ENCODE data around the gene BDKRB2.

The BDKRB2 gene

DNA sequence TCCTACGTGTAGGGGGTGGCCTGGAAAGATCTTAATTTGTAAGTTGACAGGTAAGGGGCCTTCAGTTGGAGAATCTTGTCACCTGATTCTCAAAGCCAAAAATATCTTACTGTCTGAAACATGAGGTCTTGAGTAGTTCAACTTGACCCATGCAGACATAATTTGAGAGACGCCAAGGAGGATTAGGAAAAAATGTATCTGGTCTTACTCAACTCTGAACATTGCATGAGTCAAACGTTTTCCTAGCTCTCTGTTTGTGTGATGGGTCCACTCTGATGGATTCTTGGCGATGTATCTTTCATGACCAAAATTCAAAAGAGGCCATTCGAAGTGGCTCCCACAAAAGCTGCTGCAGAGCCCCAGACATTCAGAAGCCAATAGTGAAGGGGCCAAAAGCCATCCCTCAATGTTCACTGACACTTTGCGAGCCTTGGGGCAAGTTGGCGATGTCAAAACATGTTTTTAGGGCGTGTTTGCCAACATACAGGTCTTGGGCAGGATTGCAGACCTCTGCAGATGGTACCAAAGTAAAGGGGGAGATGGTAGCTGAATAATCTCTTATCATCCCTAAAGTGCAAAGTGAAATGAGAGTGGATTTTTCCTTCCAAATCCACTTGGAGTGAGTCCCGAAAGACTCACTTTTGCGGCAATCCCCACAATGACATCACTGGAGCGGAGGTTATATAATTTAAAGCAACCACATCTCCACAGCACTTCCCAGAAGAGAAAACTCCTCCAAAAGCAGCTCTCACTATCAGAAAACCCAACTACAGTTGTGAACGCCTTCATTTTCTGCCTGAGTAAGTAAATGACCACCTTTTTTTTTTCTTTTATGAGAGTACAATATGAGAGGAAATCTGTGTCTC lies 51.1 kb downstream of the BDKRB2 start, which contains the start of gene BDKRB1:
BDKRB1 (plus strand) TSS at position 710 of the 866 bp plus-strand sequence. CDS start 7,473 bp downstream, outside the sequence.
- no peak for DNase-seq

- no peak for DNase-seq
Measured at GRCh38 chr14:96256407-96256806, 51.8 kb downstream of the BDKRB2 start.

- no peak for DNase-seq
Measured at GRCh38 chr14:96257056-96257455, 52.4 kb downstream of the BDKRB2 start.

GRCh38 chr14:96257900-96258299 lies 53.3 kb downstream of the BDKRB2 start:
- DNase-seq, result no peak

GRCh38 chr14:96260341-96260821 lies 55.7 kb downstream of the BDKRB2 start:
- no peak for DNase-seq

DNA sequence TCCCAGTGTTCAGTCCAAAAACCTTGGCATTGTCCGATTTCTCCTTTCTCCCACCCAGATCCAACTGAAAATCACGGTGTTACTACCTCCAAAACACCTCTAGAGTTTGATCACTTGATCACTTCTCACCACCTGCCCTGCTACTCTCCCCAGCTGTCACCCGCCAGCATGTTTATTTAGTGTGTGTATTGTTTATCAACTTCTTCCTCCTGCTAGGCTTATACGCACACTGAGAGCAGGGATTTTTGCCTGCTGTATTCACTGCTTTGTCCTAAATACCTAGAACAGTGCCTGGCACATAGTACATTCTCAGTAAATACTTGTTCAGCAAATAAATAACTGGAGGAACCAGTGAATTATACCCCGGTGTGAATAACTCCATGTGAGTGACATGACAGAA lies 56.4 kb downstream of the BDKRB2 start:
- no peak for DNase-seq

DNA sequence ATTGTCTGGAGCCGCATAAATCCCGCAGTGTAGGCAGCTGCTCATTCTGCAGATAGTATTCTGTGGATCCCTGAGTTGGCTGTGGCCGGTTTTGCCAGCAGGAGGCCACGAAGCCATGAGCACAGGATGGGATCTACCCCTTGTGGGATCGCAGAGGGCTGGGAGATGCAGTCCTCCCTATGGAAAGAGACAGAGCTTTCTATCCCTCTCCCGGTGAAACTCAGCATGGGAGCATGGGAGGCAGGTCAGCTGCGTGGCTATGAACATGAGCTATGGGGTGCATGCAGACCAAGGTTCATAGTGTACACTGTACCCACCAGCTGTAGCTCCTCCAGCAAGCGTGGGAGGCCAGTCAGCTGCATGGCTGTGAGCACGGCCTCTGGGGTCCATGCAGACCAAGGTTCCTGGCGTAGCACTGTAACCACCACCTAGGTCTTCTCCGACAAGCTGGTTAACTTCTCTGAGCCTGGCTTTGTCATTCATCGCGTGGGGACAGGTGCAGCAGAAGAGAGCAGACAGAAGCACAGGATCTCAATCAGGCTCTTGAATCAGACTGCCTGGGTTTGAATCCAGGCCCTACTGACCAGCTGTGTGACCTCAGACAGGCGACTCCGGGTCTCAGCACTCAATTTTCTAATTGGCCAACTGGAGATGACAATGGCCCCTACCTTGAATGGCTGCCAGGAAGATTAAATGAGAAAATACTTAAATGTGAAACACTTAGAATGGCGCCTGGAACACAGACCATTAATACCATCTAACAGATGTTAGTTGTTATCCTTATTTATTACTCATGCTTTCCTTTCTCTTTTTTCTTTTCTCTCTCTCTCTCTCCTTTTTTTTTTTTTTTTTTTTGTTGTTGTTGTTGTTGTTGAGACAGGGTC lies 57.4 kb downstream of the BDKRB2 start:
- no peak for DNase-seq

DNA sequence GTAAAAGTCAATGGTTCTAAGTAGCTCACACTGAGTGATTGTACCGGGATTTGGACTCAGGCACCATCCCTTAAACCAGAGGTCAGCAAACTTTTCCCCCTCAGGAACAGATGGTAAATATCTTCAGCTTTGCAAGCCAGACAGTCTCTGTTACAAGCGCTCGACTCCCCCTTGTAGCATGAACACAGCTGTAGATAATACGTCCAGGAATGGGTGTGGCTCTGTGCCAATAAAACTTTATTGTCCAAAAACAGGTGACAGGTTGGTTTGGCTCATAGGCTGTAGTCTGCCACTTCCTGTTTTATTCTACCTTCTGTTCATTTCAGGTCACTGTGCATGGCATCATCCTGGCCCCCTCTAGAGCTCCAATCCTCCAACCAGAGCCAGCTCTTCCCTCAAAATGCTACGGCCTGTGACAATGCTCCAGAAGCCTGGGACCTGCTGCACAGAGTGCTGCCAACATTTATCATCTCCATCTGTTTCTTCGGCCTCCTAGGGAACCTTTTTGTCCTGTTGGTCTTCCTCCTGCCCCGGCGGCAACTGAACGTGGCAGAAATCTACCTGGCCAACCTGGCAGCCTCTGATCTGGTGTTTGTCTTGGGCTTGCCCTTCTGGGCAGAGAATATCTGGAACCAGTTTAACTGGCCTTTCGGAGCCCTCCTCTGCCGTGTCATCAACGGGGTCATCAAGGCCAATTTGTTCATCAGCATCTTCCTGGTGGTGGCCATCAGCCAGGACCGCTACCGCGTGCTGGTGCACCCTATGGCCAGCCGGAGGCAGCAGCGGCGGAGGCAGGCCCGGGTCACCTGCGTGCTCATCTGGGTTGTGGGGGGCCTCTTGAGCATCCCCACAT lies 58.9 kb downstream of the BDKRB2 start:
- no peak for DNase-seq

DNA sequence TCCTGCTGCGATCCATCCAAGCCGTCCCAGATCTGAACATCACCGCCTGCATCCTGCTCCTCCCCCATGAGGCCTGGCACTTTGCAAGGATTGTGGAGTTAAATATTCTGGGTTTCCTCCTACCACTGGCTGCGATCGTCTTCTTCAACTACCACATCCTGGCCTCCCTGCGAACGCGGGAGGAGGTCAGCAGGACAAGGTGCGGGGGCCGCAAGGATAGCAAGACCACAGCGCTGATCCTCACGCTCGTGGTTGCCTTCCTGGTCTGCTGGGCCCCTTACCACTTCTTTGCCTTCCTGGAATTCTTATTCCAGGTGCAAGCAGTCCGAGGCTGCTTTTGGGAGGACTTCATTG lies 59.5 kb downstream of the BDKRB2 start:
- DNase-seq, result no peak

DNA sequence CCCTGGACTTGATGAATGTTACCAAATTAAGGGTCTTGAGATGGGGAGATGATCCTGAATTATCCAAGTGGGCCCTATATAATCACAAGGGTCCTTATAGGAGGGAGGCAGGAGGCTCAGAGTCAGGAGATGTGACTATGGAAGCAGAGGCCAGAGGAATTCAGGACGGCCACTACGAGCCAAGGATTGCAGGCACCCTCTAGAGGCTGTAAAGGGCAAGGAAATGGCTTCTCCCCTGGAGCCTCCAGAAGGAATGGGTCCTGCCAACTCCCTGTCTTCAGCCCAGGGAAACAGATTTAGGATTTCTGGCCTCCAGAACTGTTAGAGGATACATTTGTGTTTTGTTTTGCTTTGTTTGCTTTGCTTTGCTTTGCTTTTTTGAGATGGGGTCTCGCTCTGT lies 60.2 kb downstream of the BDKRB2 start:
- DNase-seq, result no peak

DNA sequence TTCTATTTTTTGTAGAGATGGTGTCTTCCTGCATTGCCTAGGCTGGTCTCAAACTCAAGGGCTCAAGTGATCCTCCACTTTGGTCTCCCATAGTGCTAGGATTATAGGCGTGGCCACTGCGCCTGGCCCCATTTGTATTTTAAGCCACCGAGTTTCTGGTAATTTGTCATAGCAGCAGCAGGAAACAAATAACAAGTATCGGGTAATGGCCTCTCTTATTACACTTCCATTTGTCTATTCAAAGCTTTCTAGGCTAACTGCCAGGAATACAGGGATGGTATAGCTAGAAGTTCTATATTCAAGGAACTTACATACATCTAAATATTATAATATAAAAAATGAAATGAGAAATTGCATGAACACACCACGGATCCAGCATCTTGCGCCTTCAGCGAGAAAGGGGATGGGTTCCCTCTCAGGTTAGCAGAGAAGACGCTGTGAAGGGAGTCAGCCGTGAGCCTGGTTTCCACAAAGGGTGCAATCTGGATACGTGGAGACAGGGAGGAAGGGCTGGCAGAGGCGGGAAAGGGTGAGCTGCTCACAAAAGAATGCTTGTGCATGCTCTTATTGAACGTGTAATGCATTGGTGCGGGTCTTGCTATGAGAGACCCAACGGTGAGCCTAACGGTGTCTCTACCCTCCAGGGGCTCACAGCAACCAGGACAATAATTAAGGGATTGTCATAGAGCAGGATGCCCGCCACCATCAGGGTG lies 60.9 kb downstream of the BDKRB2 start:
- peak; percentile 36 for DNase-seq

DNA sequence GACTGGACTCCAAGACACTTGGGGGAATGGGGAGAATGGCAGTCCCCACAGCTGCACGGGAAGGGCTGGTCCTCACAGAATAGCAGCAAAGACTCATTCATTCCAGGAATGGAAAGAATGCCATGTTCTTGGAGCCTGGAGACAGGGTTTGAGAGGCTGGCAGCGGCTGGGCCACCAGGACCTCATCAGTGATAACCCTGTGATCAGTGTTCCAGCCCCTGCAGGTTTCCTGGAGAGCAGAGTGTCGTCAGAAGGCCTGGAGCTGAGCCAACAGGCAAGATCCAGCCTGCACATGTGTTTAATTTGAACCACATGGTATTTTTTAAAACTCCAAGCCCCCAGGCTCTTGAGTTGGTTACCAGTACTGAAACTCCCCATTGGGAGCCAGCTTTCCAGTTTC lies 62.7 kb downstream of the BDKRB2 start:
- peak; percentile 39 for DNase-seq

GRCh38 chr14:96267916-96268315 lies 63.3 kb downstream of the BDKRB2 start:
- DNase-seq, result no peak

DNA sequence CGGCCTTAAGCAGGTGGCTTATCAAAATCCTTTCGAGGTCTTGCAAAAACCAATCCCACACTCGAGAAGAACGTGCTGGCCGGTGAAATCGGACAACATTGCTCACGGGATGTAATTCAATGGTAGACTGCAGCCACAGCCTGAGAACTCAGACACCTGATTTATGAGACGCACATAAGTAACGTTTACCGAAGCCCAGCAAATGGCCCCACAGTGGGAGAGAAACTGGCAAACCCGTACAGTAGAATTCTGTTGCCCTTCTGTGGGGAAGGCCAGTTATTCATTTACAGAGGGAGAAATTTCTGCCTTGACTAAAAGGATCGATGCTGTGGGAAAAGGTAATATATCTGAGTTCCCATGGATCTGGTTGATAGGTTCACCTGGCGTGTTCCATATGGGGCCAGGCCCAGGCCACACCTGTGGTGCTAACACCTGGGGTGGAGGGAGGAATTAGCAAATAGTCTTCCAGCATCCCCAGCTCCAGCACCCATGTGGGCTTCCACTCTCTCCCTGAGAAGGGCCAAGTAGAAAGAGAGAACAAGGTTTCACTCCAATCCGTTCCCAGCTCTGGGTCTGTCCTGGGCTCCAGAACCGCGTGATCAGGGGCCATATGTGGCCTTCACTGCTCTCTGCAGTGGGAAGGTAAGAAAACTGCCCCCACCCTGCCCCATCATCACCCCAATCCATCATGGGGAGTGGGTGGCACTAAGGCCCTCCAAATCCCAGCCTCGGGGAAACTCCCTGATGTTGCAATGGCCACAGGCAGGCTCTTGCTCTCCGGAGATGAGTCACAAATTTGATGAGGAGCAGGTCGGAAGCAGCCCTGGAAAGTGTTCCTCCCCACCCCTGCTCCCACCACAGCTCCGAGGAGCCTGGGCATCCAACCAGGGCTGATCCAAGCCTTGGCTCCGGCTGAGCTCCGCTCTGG lies 64.1 kb downstream of the BDKRB2 start:
- DNase-seq, result no peak

DNA sequence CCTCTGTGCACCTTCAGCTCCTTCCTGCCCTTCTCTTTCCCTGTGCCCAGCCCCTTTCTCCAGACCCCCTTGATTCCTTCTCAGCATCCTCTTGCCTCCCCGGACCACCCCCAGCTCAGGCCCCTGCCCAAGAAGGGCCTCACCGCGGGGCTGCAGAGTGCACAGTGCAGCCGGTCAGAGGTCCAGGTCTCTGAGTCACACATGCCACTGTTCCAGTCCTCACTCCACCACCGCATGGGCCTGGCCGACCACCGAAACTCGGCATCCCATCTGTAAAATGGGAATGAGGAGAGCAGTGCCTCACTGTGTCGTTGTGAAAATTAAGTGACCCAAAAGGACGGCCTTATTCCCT lies 64.7 kb downstream of the BDKRB2 start:
- no peak for DNase-seq

DNA sequence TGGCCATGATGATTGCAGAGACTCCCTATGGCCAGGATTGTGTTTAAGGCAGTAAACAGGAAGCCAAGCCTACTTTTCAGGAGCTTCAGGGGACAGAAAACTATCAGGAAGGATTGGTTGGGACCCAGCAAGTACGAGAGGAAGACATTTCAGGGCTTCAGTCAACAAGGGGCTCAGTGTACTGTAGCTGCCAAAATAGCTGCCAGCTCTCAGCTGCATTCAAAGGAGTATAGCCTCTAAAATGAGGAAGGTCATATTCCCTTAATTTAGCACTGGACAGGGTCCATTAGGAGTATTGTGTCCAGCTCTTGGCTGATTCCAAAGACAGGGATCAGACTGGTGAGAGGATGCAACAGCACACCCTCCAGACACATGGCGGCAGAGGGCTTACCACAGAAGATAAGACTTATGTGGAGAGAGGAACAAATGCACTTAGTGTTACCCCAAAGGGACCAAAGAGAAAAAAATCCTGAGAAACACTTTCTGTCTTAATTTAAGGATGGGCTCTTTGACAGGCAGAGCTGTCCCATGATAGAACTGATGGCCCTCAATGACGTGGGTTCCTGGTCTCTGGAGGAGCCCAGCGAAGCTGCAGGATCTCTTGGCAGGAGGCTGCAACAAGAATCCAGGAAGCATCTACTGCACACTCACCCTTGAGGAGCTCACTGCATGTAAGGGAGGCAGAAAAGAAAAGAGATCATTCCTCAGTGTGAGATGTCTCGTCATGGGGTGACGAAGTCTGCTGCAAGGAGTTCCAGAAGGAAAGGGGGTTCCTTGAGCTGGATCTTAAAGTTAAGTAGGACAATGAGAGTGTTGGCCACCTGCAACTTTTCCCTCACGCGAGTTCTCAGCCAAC lies 66.2 kb downstream of the BDKRB2 start:
- DNase-seq, result no peak

DNA sequence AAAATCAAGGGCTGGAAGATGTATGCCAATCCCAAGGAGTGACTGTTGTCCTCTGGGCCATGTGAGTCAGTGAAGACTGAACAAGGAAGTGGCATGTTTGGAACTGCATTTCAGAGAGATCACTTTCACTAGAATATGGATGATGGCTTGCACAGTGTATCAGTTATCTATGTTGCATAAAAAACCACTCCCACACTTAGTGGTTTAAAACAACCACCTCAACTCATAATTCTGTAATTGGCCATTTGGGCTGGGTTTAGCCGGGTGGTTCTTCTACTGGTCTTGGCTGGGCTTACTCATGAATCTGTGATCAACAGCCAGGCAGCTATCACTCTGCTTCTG lies 66.8 kb downstream of the BDKRB2 start:
- DNase-seq, result no peak

DNA sequence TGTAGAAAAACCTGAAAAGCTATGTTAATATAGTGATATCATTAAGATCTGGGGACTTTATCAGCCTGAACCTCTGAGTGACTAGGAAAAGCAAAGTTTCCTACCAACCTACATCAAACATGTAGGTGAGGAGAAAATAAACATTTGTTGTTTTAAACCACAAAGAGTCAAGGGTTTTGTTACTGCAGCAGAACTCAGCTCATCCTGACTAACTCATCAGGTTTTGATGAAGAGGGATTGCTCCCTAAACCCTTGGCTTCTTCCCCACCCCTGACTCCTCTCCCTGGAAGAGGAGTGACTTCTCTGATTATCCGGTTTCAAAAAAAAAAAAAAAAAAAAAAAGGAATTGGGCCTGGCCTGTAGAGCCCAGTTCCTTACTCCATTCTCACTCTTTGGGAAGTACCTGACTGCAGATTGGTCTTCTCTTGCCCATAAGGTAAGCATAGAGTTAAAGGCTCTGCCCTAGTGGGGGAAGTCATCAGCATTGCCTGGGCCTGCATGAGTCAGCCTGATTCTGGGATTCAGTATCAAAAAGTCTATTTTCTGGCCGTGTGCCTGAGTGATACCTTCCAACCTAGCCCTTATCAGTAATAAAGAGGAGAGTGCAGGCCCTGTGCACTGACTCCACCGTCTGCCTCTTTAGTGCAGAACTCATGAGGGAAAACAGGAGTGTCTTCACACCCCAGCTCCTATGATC lies 68.3 kb downstream of the BDKRB2 start:
- no peak for DNase-seq

GRCh38 chr14:96273629-96274028 lies 69.0 kb downstream of the BDKRB2 start:
- no peak for DNase-seq

GRCh38 chr14:96274122-96274521 lies 69.5 kb downstream of the BDKRB2 start:
- no peak for DNase-seq

Data from DMS79 (cell line).